ENCODE data around the gene DES.
"Not testable (repeated sequence)": the region's sequence is repeated elsewhere in the genome, so short reads cannot be mapped to it uniquely, and the experiment has no call there.

DES gene

DNA sequence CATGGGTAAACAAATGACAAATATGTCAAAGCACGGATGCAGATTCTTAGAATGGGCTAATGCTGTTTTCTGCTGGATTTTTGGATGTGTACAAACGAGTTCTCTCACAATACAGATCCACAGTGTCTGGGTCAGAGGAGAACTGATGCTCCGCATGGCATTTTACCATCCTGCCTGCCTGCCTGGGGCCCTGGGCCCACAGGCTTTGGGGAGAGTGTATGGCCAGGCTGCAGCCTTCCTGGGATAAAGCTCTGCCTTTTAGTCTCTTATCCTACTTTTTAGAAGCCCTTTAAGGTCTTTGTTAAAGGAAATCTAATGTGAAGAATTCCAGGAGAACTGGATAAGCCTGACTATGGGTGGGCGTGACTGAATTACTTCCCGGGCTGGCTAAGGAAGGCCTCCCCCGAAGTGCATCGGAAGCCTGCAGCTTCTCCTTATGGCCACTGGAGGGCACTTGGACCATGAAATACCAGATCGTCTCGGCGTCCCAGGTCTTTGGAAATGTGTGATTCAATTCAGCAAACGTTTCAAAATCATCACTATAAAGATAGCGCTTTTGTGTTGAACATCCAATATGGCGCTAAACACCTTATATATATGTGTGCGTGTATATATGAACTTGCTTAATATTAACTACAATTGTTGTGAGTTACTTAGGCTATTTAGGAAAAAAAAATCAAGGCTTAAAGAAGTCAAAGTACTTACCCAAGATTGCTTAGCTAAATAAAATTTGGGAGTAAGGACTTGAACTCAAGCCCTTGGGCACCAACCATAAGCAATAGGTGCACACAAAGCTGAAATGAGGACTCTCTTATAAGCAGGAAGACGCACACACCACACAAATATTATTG, 15.3 kb upstream of the DES start:
- H3K4me1 ChIP-seq (ENCODE audit: control insufficient read depth, insufficient read depth, low read length): peaks cover 30% of the 10 kb centered on the region
- H3K9ac ChIP-seq (ENCODE audit: low read length): peak overlapping the region; percentile 1

DNA sequence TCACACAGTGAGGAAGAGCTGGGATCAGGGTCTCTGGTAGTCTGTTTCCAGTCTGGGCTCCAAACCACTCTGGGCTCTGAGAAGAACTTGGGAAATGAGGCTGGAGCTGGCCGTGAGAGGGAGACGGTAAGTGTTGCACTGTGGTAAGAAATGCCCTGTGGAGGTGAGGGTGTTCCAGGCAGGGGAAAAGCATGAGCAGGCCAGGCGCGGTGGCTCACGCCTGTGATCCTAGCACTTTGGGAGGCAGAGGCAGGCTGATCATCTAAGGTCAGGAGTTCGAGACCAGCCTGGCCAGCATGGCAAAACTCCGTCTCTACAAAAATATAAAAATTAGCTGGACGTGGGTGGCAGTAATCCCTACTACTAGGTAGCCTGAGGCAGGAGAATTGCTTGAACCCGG, 14.3 kb upstream of the DES start:
- no peaks in the 10 kb centered on the region for H3K9me3 ChIP-seq (ENCODE audit: control insufficient read depth, low read length)
- H3K4me3 ChIP-seq (ENCODE audit: low read length): no peak overlapping the region
- H3K9ac ChIP-seq (ENCODE audit: low read length): no peak overlapping the region
- peaks cover 24% of the 10 kb centered on the region for H3K4me1 ChIP-seq (ENCODE audit: control insufficient read depth, insufficient read depth, low read length)
- no peaks in the 10 kb centered on the region for H3K36me3 ChIP-seq (ENCODE audit: control insufficient read depth, insufficient read depth, low read length)
- no peaks in the 10 kb centered on the region for H3K27me3 ChIP-seq (ENCODE audit: control insufficient read depth, insufficient read depth, low read length)

More for the DNA sequence above, 15.3 kb upstream of the DES start:
- H3K36me3 ChIP-seq (ENCODE audit: control insufficient read depth, insufficient read depth, low read length): no peaks in the 10 kb centered on the region
- H3K9me3 ChIP-seq (ENCODE audit: control insufficient read depth, low read length): no peaks in the 10 kb centered on the region
- H3K4me3 ChIP-seq (ENCODE audit: low read length): no peak overlapping the region
- no peaks in the 10 kb centered on the region for H3K27me3 ChIP-seq (ENCODE audit: control insufficient read depth, insufficient read depth, low read length)

DNA sequence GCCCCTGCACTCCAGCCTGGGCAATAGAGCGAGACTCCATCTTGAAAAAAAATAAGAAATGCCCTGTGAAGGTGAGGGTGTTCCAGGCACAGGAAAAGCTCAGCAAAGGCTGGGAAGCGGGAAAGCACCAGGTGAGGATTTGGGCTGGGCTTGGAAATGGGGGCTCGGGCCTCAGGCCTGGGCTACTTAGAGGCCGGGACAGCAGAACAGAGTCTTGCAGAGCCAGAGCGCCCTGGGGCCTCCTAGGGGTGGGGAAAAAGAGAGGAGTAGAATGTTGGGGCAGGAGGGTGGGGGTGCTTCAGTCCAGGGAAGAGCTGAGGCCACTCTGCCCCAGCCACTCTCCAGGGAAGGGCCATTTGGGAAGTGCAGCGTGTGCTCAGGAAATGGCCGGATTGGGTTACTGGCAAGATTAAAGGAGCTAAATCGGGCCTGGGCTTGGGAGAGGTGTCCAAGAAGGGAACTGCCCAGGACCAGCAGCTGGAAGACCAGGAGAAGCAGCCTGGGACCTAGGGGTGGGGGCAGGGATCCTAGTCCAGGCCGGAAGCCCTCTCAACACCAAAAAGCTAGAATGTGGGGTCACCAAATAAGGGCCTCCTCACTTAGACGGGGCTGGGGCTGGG, 13.8 kb upstream of the DES start:
- no peaks in the 10 kb centered on the region for H3K27me3 ChIP-seq (ENCODE audit: control insufficient read depth, insufficient read depth, low read length)
- H3K9ac ChIP-seq (ENCODE audit: low read length): no peak overlapping the region
- no peak overlapping the region for H3K4me3 ChIP-seq (ENCODE audit: low read length)
- peaks cover 19% of the 10 kb centered on the region for H3K4me1 ChIP-seq (ENCODE audit: control insufficient read depth, insufficient read depth, low read length)
- H3K36me3 ChIP-seq (ENCODE audit: control insufficient read depth, insufficient read depth, low read length): no peaks in the 10 kb centered on the region
- no peaks in the 10 kb centered on the region for H3K9me3 ChIP-seq (ENCODE audit: control insufficient read depth, low read length)

DNA sequence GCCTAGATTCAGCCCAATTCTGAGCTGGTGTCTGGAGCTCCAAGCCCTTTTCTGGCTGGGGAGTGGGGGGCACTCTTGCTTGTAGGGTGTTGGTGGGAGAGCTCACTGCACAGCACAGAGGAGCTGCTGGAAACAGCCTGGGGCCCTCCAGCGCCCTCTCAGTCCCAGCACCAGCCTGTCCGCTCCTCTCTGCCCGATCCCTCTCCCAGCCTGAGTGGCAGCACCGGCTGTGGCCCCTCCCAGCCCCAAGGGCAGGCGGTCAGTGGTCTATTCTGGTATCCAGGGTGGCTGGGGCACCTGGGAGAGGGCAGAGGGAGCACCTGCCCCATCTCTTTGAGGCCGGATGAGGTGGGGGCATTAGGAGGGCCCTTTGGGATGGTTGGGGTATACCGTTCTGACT, 13.2 kb upstream of the DES start:
- H3K4me1 ChIP-seq (ENCODE audit: control insufficient read depth, insufficient read depth, low read length): peaks cover 13% of the 10 kb centered on the region
- peak overlapping the region; percentile 3 for H3K9ac ChIP-seq (ENCODE audit: low read length)
- H3K4me3 ChIP-seq (ENCODE audit: low read length): no peak overlapping the region
- no peaks in the 10 kb centered on the region for H3K9me3 ChIP-seq (ENCODE audit: control insufficient read depth, low read length)
- H3K36me3 ChIP-seq (ENCODE audit: control insufficient read depth, insufficient read depth, low read length): no peaks in the 10 kb centered on the region
- no peaks in the 10 kb centered on the region for H3K27me3 ChIP-seq (ENCODE audit: control insufficient read depth, insufficient read depth, low read length)

DNA sequence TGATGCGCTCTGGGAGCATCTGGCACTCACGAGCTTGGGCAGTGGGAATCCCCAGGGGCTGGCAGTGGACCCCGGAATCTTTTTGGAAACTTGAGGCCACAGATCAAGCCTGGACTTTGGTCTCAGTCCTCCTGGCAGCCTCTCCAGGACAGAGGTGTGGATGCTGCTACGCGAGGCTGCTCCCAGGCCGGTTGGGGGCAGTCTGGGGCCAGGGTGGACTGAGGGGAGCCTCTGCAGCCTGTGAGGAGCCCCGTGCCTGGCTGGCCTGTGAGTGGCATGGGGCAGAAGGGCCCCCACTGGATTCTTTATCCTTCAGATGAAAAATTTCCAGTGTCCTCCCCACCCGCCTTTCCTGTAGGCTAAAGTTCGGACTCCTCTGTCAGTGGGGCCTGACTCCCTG, 12.7 kb upstream of the DES start:
- Histone ChIP-seq H3K4me3 (ENCODE audit: low read length) (no peak overlapping the region), H3K9me3 (ENCODE audit: control insufficient read depth, low read length) (no peaks in the 10 kb centered on the region), H3K36me3 (ENCODE audit: control insufficient read depth, insufficient read depth, low read length) (no peaks in the 10 kb centered on the region), H3K4me1 (ENCODE audit: control insufficient read depth, insufficient read depth, low read length) (peaks cover 8% of the 10 kb centered on the region), H3K9ac (ENCODE audit: low read length) (peak overlapping the region; percentile 3), H3K27me3 (ENCODE audit: control insufficient read depth, insufficient read depth, low read length) (no peaks in the 10 kb centered on the region)

DNA sequence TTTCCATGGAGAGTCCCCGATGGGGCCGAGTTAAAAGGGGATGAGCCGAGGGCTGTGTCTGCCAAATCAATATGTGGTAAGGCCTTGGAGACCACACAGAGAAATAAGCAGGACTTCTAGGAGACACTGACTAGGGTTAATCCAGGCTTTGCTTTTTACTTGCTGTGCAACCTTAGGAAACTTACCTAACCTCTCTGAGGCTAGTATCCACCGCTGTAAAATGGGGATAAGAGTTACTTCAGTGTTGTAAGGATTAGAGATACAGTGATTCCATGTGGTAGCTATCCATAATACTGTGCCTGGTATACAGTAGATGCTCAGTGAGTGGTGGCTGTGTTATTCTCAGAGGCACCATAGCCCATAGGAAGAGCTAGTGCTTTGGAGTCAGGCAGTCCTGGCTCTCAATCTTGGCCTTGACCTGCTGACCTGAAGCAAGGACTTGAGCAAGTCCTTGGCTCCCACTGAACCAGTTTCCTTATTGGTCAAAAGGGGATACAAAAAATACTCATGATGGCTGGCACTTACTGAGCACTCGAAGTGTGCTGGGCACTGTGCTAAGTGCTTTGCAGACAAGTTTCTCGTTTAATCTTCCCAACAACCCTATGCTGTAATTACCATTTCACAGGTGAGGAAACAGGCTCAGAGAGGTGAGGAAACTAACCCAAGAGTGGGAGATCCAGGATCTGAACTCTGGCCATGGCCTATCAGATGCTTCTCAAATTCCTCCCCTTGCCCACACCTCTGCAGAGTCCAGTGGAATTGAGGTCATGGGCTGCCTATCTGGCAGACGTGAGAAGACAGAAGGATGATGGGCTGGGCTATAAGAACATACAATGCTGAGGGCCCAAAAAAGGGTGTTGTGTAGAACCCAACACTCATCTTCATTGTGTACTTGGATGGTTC, 12.0 kb upstream of the DES start:
- Histone ChIP-seq H3K4me1 (ENCODE audit: control insufficient read depth, insufficient read depth, low read length) (peaks cover 7% of the 10 kb centered on the region), H3K9me3 (ENCODE audit: control insufficient read depth, low read length) (no peaks in the 10 kb centered on the region), H3K36me3 (ENCODE audit: control insufficient read depth, insufficient read depth, low read length) (no peaks in the 10 kb centered on the region), H3K9ac (ENCODE audit: low read length) (no peak overlapping the region), H3K27me3 (ENCODE audit: control insufficient read depth, insufficient read depth, low read length) (no peaks in the 10 kb centered on the region), H3K4me3 (ENCODE audit: low read length) (no peak overlapping the region)

DNA sequence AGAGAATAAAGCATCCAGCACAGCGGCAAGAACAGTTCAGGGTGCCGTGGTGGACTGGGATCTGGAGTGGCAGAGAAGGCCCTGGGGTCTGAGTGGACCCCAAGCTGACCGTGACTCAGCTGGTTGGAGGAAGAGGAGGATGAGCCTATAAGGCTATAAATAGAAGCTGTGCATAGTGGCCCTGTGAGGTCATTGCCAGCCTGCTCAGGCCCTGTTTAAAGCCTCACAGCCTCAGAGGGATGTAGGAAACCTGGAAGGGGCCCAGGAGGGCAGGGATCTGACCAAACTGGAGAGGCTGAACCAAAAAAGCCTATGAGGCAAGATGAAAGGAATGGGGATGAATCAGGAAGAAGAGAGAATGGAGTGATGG, 11.3 kb upstream of the DES start:
- no peaks in the 10 kb centered on the region for H3K36me3 ChIP-seq (ENCODE audit: control insufficient read depth, insufficient read depth, low read length)
- H3K27me3 ChIP-seq (ENCODE audit: control insufficient read depth, insufficient read depth, low read length): no peaks in the 10 kb centered on the region
- no peak overlapping the region for H3K4me3 ChIP-seq (ENCODE audit: low read length)
- no peaks in the 10 kb centered on the region for H3K9me3 ChIP-seq (ENCODE audit: control insufficient read depth, low read length)
- H3K9ac ChIP-seq (ENCODE audit: low read length): no peak overlapping the region
- H3K4me1 ChIP-seq (ENCODE audit: control insufficient read depth, insufficient read depth, low read length): peaks cover 7% of the 10 kb centered on the region

DNA sequence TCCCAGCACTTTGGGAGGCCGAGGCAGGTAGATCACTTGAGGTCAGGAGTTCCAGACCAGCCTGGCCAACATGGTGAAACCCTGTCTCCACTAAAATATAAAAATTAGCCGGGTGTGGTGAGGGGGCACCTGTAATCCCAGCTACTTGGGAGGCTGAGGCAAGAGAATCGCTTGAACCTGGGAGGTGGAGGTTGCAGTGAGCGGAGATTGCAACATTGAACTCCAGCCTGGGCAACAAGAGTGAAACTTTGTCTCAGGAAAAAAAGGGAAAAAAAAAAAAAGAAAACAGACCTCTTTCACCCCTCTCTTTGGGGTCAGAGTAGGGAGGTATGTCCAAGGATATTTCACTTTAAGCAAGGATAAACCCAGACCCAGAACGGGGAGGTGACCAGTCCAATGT, 10.8 kb upstream of the DES start:
- not testable (repeated sequence) for H3K4me1 ChIP-seq (ENCODE audit: control insufficient read depth, insufficient read depth, low read length); H3K27me3 ChIP-seq (ENCODE audit: control insufficient read depth, insufficient read depth, low read length); H3K9me3 ChIP-seq (ENCODE audit: control insufficient read depth, low read length); H3K4me3 ChIP-seq (ENCODE audit: low read length); H3K9ac ChIP-seq (ENCODE audit: low read length); H3K36me3 ChIP-seq (ENCODE audit: control insufficient read depth, insufficient read depth, low read length)

DNA sequence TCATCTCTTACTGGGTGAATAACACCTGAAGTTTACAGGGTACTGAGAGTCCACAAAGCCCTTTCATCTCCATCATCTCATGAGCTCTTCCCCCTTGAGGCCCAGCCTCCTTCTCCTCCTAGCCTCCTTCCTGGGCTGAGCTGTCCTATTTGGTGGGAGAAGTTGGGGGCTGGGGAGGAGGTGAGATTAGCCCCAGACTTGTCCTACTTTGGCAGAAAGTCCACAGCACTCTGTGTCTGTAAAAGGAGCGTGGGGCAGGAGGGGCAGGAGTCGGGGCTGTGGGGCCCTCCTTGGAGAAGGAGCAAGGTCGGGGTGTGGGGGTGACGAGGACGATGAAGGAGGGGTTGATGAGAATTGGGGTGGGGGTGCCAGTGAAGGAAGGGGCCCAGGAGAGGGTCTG, 10.0 kb upstream of the DES start:
- Histone ChIP-seq H3K27me3 (ENCODE audit: control insufficient read depth, insufficient read depth, low read length) (no peaks in the 10 kb centered on the region), H3K9me3 (ENCODE audit: control insufficient read depth, low read length) (no peaks in the 10 kb centered on the region), H3K4me1 (ENCODE audit: control insufficient read depth, insufficient read depth, low read length) (no peaks in the 10 kb centered on the region), H3K4me3 (ENCODE audit: low read length) (no peak overlapping the region), H3K36me3 (ENCODE audit: control insufficient read depth, insufficient read depth, low read length) (no peaks in the 10 kb centered on the region), H3K9ac (ENCODE audit: low read length) (no peak overlapping the region)

DNA sequence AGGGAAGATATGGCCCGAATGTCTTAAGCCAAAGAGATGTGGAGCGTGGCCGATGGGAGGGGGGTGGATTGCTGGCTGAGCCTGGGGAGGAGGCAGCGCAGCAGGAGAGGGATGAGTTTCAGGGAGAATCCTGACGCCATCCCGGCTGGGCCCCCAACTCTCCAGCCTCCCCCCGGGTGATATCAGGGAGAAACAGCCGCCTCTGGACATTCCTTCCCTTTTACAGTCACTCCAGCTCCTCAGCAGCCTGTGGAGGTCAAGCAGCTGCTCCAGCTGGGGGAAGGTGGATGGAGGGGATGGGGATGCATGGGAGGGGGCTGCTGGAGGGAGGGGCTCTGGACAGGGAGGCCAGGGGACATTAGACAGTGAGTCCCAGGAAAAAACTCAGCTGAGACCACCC, 9.5 kb upstream of the DES start:
- no peak overlapping the region for H3K9ac ChIP-seq (ENCODE audit: low read length)
- no peak overlapping the region for H3K4me3 ChIP-seq (ENCODE audit: low read length)
- H3K27me3 ChIP-seq (ENCODE audit: control insufficient read depth, insufficient read depth, low read length): no peaks in the 10 kb centered on the region
- no peaks in the 10 kb centered on the region for H3K9me3 ChIP-seq (ENCODE audit: control insufficient read depth, low read length)
- H3K4me1 ChIP-seq (ENCODE audit: control insufficient read depth, insufficient read depth, low read length): no peaks in the 10 kb centered on the region
- no peaks in the 10 kb centered on the region for H3K36me3 ChIP-seq (ENCODE audit: control insufficient read depth, insufficient read depth, low read length)

DNA sequence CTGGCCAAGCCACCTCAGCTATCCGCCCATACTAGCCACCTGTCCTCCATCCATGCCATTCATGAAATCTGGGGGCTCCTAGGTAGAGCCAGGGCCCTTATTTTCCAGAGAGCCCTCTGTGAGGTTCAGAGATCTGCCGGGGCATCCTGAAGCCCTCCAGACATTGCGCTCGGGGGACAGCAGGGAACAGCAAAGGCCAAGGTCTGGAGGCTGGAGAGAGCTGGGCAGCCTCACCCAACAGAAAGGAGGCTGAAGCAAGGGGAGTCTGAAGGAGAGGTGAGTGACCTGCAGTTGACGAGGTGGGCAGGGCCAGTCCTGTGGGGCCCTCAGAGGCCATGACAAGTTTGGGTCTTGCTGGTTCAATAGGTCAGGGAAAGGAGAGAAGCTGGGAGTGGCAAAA, 8.6 kb upstream of the DES start:
- Histone ChIP-seq H3K27me3 (ENCODE audit: control insufficient read depth, insufficient read depth, low read length) (no peaks in the 10 kb centered on the region), H3K4me3 (ENCODE audit: low read length) (no peak overlapping the region), H3K4me1 (ENCODE audit: control insufficient read depth, insufficient read depth, low read length) (no peaks in the 10 kb centered on the region), H3K9ac (ENCODE audit: low read length) (no peak overlapping the region), H3K9me3 (ENCODE audit: control insufficient read depth, low read length) (no peaks in the 10 kb centered on the region), H3K36me3 (ENCODE audit: control insufficient read depth, insufficient read depth, low read length) (no peaks in the 10 kb centered on the region)

DNA sequence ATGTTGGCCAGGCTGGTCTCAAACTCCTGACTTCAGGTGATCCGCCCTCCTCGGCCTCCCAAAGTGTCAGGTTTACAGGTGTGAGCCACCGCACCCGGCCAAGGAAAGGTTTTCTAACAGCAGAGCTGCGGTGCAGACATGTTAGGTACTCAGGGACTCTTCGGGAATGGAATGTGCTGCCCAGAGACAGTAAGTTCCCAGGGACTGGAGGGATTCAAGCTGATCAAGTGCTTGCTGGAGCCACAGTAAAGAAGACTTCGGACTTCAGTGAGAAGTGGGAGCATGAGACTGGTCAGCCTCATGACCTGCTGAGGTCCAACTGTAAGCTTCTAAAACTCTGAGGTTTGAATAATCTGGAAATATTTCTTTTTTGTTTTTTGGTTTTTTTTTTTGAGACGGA, 7.8 kb upstream of the DES start:
- Histone ChIP-seq H3K9me3 (ENCODE audit: control insufficient read depth, low read length) (no peaks in the 10 kb centered on the region), H3K36me3 (ENCODE audit: control insufficient read depth, insufficient read depth, low read length) (no peaks in the 10 kb centered on the region), H3K9ac (ENCODE audit: low read length) (no peak overlapping the region), H3K4me3 (ENCODE audit: low read length) (no peak overlapping the region), H3K4me1 (ENCODE audit: control insufficient read depth, insufficient read depth, low read length) (no peaks in the 10 kb centered on the region), H3K27me3 (ENCODE audit: control insufficient read depth, insufficient read depth, low read length) (no peaks in the 10 kb centered on the region)
